ENCODE data around the gene CLNK.

- TF ChIP-seq POLR2A (IDR thresholded peaks at IDR 0.05) = no peak
- TF ChIP-seq POLR2AphosphoS5 (IDR thresholded peaks at IDR 0.05) = no peak
- TF ChIP-seq, protein P1, sequence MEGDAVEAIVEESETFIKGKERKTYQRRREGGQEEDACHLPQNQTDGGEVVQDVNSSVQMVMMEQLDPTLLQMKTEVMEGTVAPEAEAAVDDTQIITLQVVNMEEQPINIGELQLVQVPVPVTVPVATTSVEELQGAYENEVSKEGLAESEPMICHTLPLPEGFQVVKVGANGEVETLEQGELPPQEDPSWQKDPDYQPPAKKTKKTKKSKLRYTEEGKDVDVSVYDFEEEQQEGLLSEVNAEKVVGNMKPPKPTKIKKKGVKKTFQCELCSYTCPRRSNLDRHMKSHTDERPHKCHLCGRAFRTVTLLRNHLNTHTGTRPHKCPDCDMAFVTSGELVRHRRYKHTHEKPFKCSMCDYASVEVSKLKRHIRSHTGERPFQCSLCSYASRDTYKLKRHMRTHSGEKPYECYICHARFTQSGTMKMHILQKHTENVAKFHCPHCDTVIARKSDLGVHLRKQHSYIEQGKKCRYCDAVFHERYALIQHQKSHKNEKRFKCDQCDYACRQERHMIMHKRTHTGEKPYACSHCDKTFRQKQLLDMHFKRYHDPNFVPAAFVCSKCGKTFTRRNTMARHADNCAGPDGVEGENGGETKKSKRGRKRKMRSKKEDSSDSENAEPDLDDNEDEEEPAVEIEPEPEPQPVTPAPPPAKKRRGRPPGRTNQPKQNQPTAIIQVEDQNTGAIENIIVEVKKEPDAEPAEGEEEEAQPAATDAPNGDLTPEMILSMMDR (IDR thresholded peaks at IDR 0.05) = no peak
Observed at GRCh38 chr4:10639664-10640063, 44.9 kb downstream of the CLNK start.

All from transverse colon (tissue), 4 donors.